PC-9 (cell line): Measurements from ENCODE around the gene JAK1.

Experiments
- CTCF ChIP-seq: fragments of 200-600 bp; sonication (generic); conservative IDR thresholded peaks from 2 replicates; pipeline ENCODE4 v1.6.1; 2017; ENCODE audit warnings: mixed run types, antibody characterized with exemption, mild to moderate bottlenecking, moderate library complexity
- EZH2 ChIP-seq: fragments of 200-600 bp; sonication (generic); IDR thresholded peaks from 2 replicates; pipeline ENCODE4 v1.8.0; 2017; ENCODE audit warnings: antibody characterized with exemption, low read depth

GRCh38 chr1:64857347-64857746, 109.0 kb downstream of the JAK1 start:
- no peak for TF ChIP-seq CTCF
- TF ChIP-seq EZH2: no peak
